ENCODE measurements around the gene HDAC4.

DNA sequence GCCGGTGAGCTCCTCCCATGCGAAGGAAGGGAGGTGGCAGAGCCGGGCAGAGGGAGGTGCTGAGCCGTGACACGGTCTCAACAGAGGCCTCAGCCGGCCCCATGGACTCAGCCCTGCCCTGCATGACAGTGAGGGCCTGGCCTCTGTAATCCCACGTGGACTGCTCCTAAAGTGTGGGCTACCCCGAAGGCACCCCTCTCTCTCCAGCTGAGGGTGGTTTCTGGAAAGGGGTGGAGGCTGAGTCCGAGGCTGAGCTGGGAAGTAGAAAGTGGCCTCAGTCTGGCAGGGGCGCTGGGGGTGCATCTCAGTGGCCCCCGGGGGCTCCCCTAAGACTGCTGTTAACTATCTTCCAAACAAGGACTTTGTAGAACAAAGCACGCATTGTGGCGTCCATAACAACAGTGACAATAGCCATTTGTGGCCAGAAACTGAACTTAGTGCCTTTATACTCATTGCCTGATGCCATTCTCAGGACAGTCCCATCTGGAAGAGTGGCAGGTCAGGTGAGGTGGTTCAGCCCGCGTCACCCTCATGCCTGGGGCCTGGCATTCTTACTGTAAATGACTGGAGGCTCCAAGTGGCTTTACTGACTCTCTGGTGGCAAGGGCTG lies 360.6 kb downstream of the HDAC4 start:
- TF ChIP-seq, protein P1, sequence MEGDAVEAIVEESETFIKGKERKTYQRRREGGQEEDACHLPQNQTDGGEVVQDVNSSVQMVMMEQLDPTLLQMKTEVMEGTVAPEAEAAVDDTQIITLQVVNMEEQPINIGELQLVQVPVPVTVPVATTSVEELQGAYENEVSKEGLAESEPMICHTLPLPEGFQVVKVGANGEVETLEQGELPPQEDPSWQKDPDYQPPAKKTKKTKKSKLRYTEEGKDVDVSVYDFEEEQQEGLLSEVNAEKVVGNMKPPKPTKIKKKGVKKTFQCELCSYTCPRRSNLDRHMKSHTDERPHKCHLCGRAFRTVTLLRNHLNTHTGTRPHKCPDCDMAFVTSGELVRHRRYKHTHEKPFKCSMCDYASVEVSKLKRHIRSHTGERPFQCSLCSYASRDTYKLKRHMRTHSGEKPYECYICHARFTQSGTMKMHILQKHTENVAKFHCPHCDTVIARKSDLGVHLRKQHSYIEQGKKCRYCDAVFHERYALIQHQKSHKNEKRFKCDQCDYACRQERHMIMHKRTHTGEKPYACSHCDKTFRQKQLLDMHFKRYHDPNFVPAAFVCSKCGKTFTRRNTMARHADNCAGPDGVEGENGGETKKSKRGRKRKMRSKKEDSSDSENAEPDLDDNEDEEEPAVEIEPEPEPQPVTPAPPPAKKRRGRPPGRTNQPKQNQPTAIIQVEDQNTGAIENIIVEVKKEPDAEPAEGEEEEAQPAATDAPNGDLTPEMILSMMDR (IDR thresholded peaks at IDR 0.05): no peak
- TF ChIP-seq EP300 (IDR thresholded peaks at IDR 0.05): peak in 1 of 2 donors; percentile 8
- no peak for TF ChIP-seq POLR2A (IDR thresholded peaks at IDR 0.05)

Measured in tibial nerve (tissue), 4 donors.